NCI-H345 (cell line): ENCODE data around the gene MRM2.

Source experiments
- DNase-seq: peaks from one replicate; lab custom pipeline; 2025; lab: John Stamatoyannopoulos, UW

The MRM2 gene

GRCh38 chr7:2266911-2267310 is 24.9 kb upstream of the MRM2 start:
- DNase-seq: no peak

- no peak for DNase-seq
Observed at GRCh38 chr7:2264158-2264557, 22.2 kb upstream of the MRM2 start.

GRCh38 chr7:2263176-2263575 is 21.2 kb upstream of the MRM2 start:
- no peak for DNase-seq

GRCh38 chr7:2261611-2262010 is 19.6 kb upstream of the MRM2 start:
- no peak for DNase-seq

- DNase-seq: peak; percentile 92
Observed at GRCh38 chr7:2260820-2261219, 18.8 kb upstream of the MRM2 start.

- no peak for DNase-seq
Observed at GRCh38 chr7:2259480-2259879, 17.5 kb upstream of the MRM2 start.

GRCh38 chr7:2258661-2259365 is 16.8 kb upstream of the MRM2 start:
- DNase-seq: no peak

GRCh38 chr7:2257651-2258050 is 15.6 kb upstream of the MRM2 start:
- no peak for DNase-seq

GRCh38 chr7:2257046-2257551 is 15.1 kb upstream of the MRM2 start:
- no peak for DNase-seq

GRCh38 chr7:2256306-2257045 is 14.5 kb upstream of the MRM2 start:
- DNase-seq: no peak

- DNase-seq: no peak
Observed at GRCh38 chr7:2255145-2256139, 13.4 kb upstream of the MRM2 start.

- DNase-seq: no peak
Observed at GRCh38 chr7:2254429-2255144, 12.6 kb upstream of the MRM2 start.

- no peak for DNase-seq
Observed at GRCh38 chr7:2253525-2254244, 11.7 kb upstream of the MRM2 start.

GRCh38 chr7:2253021-2253420 is 11.0 kb upstream of the MRM2 start:
- DNase-seq: no peak

- no peak for DNase-seq
Observed at GRCh38 chr7:2251841-2252771, 10.1 kb upstream of the MRM2 start.

- DNase-seq: no peak
Observed at GRCh38 chr7:2251381-2251780, 9.4 kb upstream of the MRM2 start.

GRCh38 chr7:2249744-2250323 is 7.8 kb upstream of the MRM2 start:
- DNase-seq: no peak

GRCh38 chr7:2248984-2249694 is 7.1 kb upstream of the MRM2 start:
- no peak for DNase-seq
